IgD-negative memory B cell (primary cell): ENCODE measurements around the gene ARSG. TPM values are rescaled to one million over a fixed set of nuclear protein-coding genes. Genes with fewer than 3 reads are reported as not detected.
"Not testable (repeated sequence)": the region's sequence is repeated elsewhere in the genome, so short reads cannot be mapped to it uniquely, and the experiment has no call there.

Source experiments
- H3K27ac Mint-ChIP-seq, 3 donors: one replicate each; pipeline ENCODE4 v1.8.0; 2020 to 2022; ENCODE audit warnings: mild to moderate bottlenecking in 3 of 3, mixed read lengths in 3 of 3, moderate library complexity in 1 of 3
- H3K27me3 Mint-ChIP-seq: one replicate; pipeline ENCODE4 v1.8.0; 2021; ENCODE audit warnings: mixed read lengths
- H3K36me3 Mint-ChIP-seq: one replicate; pipeline ENCODE4 v1.8.0; 2020; ENCODE audit warnings: mild to moderate bottlenecking, mixed read lengths
- H3K4me1 Mint-ChIP-seq, 3 donors: one replicate each; pipeline ENCODE4 v1.8.0; 2020 to 2022; ENCODE audit warnings: mixed read lengths in 3 of 3, mild to moderate bottlenecking in 1 of 3
- H3K4me3 Mint-ChIP-seq, 4 donors: one replicate each; pipeline ENCODE4 v1.8.0; 2020 to 2022; ENCODE audit warnings: mild to moderate bottlenecking in 4 of 4, mixed read lengths in 4 of 4, moderate library complexity in 3 of 4
- H3K9me3 Mint-ChIP-seq, 3 donors: one replicate each; pipeline ENCODE4 v1.8.0; 2020 to 2021; ENCODE audit warnings: mixed read lengths in 3 of 3, mild to moderate bottlenecking in 1 of 3
- polyA plus RNA-seq: library from polyadenylated mRNA; unstranded; fragments of 300-500 nt; fragmentation: Illumina TruSeq; gene quantifications from one replicate; pipeline ENCODE4 v1.2.3, GENCODE V29; 2021

ARSG gene
- polyA plus RNA-seq, 1 donor from 2014 or later, result 10.6 TPM

- Mint-ChIP-seq H3K36me3 (peaks cover 5% of the 10 kb centered on the region), H3K27me3 (no peaks in the 10 kb centered on the region), H3K4me3 (no peak overlapping the region), H3K9me3 (no peaks in the 10 kb centered on the region), H3K4me1 (peaks cover 35 to 48% (median 45%) of the 10 kb centered on the region in 3 donors), H3K27ac (peak overlapping the region in 2 of 3 donors; percentile 88 to 96)
Observed at GRCh38 chr17:68260051-68260762, 31.1 kb upstream of the ARSG start.

GRCh38 chr17:68262467-68262866 lies 28.8 kb upstream of the ARSG start:
- H3K27me3 Mint-ChIP-seq, H3K9me3 Mint-ChIP-seq, H3K4me3 Mint-ChIP-seq, H3K36me3 Mint-ChIP-seq: not testable (repeated sequence)
- peaks cover 17 to 29% (median 23%) of the 10 kb centered on the region in 3 donors for H3K4me1 Mint-ChIP-seq
- H3K27ac Mint-ChIP-seq, result peak overlapping the region in 2 of 3 donors; percentile 49 to 72

GRCh38 chr17:68263101-68263681 lies 28.1 kb upstream of the ARSG start:
- not testable (repeated sequence) for H3K9me3 Mint-ChIP-seq, H3K27me3 Mint-ChIP-seq, H3K36me3 Mint-ChIP-seq
- peaks cover 14 to 23% (median 16%) of the 10 kb centered on the region in 3 donors for H3K4me1 Mint-ChIP-seq
- peak overlapping the region in 1 of 3 donors; percentile 72 for H3K27ac Mint-ChIP-seq
- H3K4me3 Mint-ChIP-seq, result peak overlapping the region in 1 of 4 donors; percentile 7

GRCh38 chr17:68265833-68266232 lies 25.5 kb upstream of the ARSG start:
- not testable (repeated sequence) for H3K27me3 Mint-ChIP-seq, H3K36me3 Mint-ChIP-seq, H3K27ac Mint-ChIP-seq, H3K9me3 Mint-ChIP-seq, H3K4me3 Mint-ChIP-seq
- peaks cover 5 to 10% (median 7%) of the 10 kb centered on the region in 3 donors for H3K4me1 Mint-ChIP-seq

GRCh38 chr17:68273722-68274121 lies 17.6 kb upstream of the ARSG start:
- Mint-ChIP-seq H3K36me3 (peaks cover 11% of the 10 kb centered on the region), H3K27me3 (no peaks in the 10 kb centered on the region), H3K4me1 (no peaks in the 10 kb centered on the region), H3K9me3 (no peaks in the 10 kb centered on the region), H3K4me3 (no peak overlapping the region), H3K27ac (no peak overlapping the region)

- H3K4me3 Mint-ChIP-seq, H3K9me3 Mint-ChIP-seq, H3K27me3 Mint-ChIP-seq, H3K4me1 Mint-ChIP-seq, H3K27ac Mint-ChIP-seq: not testable (repeated sequence)
- peaks cover 12% of the 10 kb centered on the region for H3K36me3 Mint-ChIP-seq
Observed at GRCh38 chr17:68276339-68276738, 15.0 kb upstream of the ARSG start.

- H3K9me3 Mint-ChIP-seq, result no peaks in the 10 kb centered on the region
- peaks cover 7% of the 10 kb centered on the region for H3K36me3 Mint-ChIP-seq
- H3K4me1 Mint-ChIP-seq, result peaks cover 0 to 2% (median 0%) of the 10 kb centered on the region in 3 donors
- no peaks in the 10 kb centered on the region for H3K27me3 Mint-ChIP-seq
- no peak overlapping the region for H3K4me3 Mint-ChIP-seq
- no peak overlapping the region for H3K27ac Mint-ChIP-seq
Observed at GRCh38 chr17:68277807-68278206, 13.5 kb upstream of the ARSG start.

GRCh38 chr17:68281965-68282364 lies 9.3 kb upstream of the ARSG start:
- H3K36me3 Mint-ChIP-seq, H3K27ac Mint-ChIP-seq, H3K4me3 Mint-ChIP-seq, H3K9me3 Mint-ChIP-seq, H3K4me1 Mint-ChIP-seq, H3K27me3 Mint-ChIP-seq: not testable (repeated sequence)

- Mint-ChIP-seq H3K9me3 (no peaks in the 10 kb centered on the region), H3K4me3 (peak overlapping the region; percentile 79 to 97 (median 88)), H3K4me1 (peaks cover 30 to 33% (median 33%) of the 10 kb centered on the region in 3 donors), H3K27ac (peak overlapping the region; percentile 88 to 94 (median 91)), H3K36me3 (no peaks in the 10 kb centered on the region), H3K27me3 (no peaks in the 10 kb centered on the region)
Observed at GRCh38 chr17:68288375-68288774, 2.9 kb upstream of the ARSG start.

- H3K36me3 Mint-ChIP-seq, result no peaks in the 10 kb centered on the region
- peak overlapping the region; percentile 79 to 97 (median 88) for H3K4me3 Mint-ChIP-seq
- H3K4me1 Mint-ChIP-seq, result peaks cover 30 to 33% (median 33%) of the 10 kb centered on the region in 3 donors
- H3K9me3 Mint-ChIP-seq, result no peaks in the 10 kb centered on the region
- peak overlapping the region; percentile 88 to 94 (median 91) for H3K27ac Mint-ChIP-seq
- no peaks in the 10 kb centered on the region for H3K27me3 Mint-ChIP-seq
Observed at GRCh38 chr17:68288804-68289203, 2.5 kb upstream of the ARSG start.

GRCh38 chr17:68289473-68289872 lies 1.8 kb upstream of the ARSG start:
- Mint-ChIP-seq H3K27ac (peak overlapping the region; percentile 83 to 98 (median 91)), H3K27me3 (no peaks in the 10 kb centered on the region)

GRCh38 chr17:68289936-68290267 lies 1.4 kb upstream of the ARSG start:
- peak overlapping the region; percentile 83 to 98 (median 91) for H3K27ac Mint-ChIP-seq
- H3K36me3 Mint-ChIP-seq, result no peaks in the 10 kb centered on the region

More at GRCh38 chr17:68289473-68289872, 1.8 kb upstream of the ARSG start:
- H3K36me3 Mint-ChIP-seq, result no peaks in the 10 kb centered on the region
- no peaks in the 10 kb centered on the region for H3K9me3 Mint-ChIP-seq
- H3K4me1 Mint-ChIP-seq, result peaks cover 30 to 34% (median 33%) of the 10 kb centered on the region in 3 donors
- H3K4me3 Mint-ChIP-seq, result peak overlapping the region; percentile 79 to 99 (median 92)

GRCh38 chr17:68290268-68290954 lies 884 bp upstream of the ARSG start:
- peaks cover 30 to 34% (median 33%) of the 10 kb centered on the region in 3 donors for H3K4me1 Mint-ChIP-seq
- no peaks in the 10 kb centered on the region for H3K36me3 Mint-ChIP-seq
- no peaks in the 10 kb centered on the region for H3K27me3 Mint-ChIP-seq
- H3K9me3 Mint-ChIP-seq, result no peaks in the 10 kb centered on the region
- H3K27ac Mint-ChIP-seq, result peak overlapping the region; percentile 91 to 98 (median 97)
- H3K4me3 Mint-ChIP-seq, result peak overlapping the region; percentile 79 to 99 (median 92)

More at GRCh38 chr17:68289936-68290267, 1.4 kb upstream of the ARSG start:
- H3K27me3 Mint-ChIP-seq, result no peaks in the 10 kb centered on the region
- H3K9me3 Mint-ChIP-seq, result no peaks in the 10 kb centered on the region
- H3K4me3 Mint-ChIP-seq, result peak overlapping the region; percentile 79 to 99 (median 92)
- peaks cover 30 to 34% (median 33%) of the 10 kb centered on the region in 3 donors for H3K4me1 Mint-ChIP-seq

- no peaks in the 10 kb centered on the region for H3K27me3 Mint-ChIP-seq
- H3K9me3 Mint-ChIP-seq, result no peaks in the 10 kb centered on the region
- H3K4me1 Mint-ChIP-seq, result peaks cover 33 to 38% (median 37%) of the 10 kb centered on the region in 3 donors
- peak overlapping the region; percentile 65 to 91 (median 84) for H3K27ac Mint-ChIP-seq
- H3K36me3 Mint-ChIP-seq, result no peaks in the 10 kb centered on the region
- H3K4me3 Mint-ChIP-seq, result peak overlapping the region; percentile 79 to 93 (median 88)
Observed at GRCh38 chr17:68291836-68292688, 767 bp downstream of the ARSG start.

GRCh38 chr17:68292689-68293040 lies 1.4 kb downstream of the ARSG start:
- H3K36me3 Mint-ChIP-seq, result no peaks in the 10 kb centered on the region
- H3K9me3 Mint-ChIP-seq, result no peaks in the 10 kb centered on the region
- H3K27ac Mint-ChIP-seq, result peak overlapping the region; percentile 65 to 91 (median 84)
- peaks cover 33 to 40% (median 35%) of the 10 kb centered on the region in 3 donors for H3K4me1 Mint-ChIP-seq
- peak overlapping the region; percentile 79 to 93 (median 88) for H3K4me3 Mint-ChIP-seq
- H3K27me3 Mint-ChIP-seq, result no peaks in the 10 kb centered on the region
